ENCODE data around the gene EEF1G. TPM values are rescaled to one million over a fixed set of nuclear protein-coding genes. Genes with fewer than 3 reads are reported as not detected.

EEF1G gene
- polyA plus RNA-seq, 3 donors: 2,197 to 2,450 (median 2,385) TPM

GRCh38 chr11:62544581-62545436, 28.9 kb downstream of the EEF1G start:
- no peak for DNase-seq

GRCh38 chr11:62543680-62544444, 29.8 kb downstream of the EEF1G start:
- DNase-seq: no peak

- no peak for DNase-seq
Measured at GRCh38 chr11:62542750-62543567, 30.7 kb downstream of the EEF1G start.

GRCh38 chr11:62542111-62542745, 31.5 kb downstream of the EEF1G start:
- DNase-seq: no peak

GRCh38 chr11:62540804-62541701, 32.6 kb downstream of the EEF1G start:
- no peak for DNase-seq

GRCh38 chr11:62539238-62539925, 34.3 kb downstream of the EEF1G start:
- no peak for DNase-seq

GRCh38 chr11:62538470-62539237, 35.0 kb downstream of the EEF1G start:
- no peak for DNase-seq

GRCh38 chr11:62536301-62536957, 37.3 kb downstream of the EEF1G start:
- no peak for DNase-seq

- no peak for DNase-seq
Measured at GRCh38 chr11:62535802-62536201, 37.9 kb downstream of the EEF1G start.

GRCh38 chr11:62534779-62535545, 38.7 kb downstream of the EEF1G start:
- no peak for DNase-seq

- DNase-seq: no peak
Measured at GRCh38 chr11:62532096-62532495, 41.6 kb downstream of the EEF1G start.

- no peak for DNase-seq
Measured at GRCh38 chr11:62516736-62517371, 56.8 kb downstream of the EEF1G start.

GRCh38 chr11:62514151-62514550, 59.5 kb downstream of the EEF1G start:
- DNase-seq: no peak

GRCh38 chr11:62513626-62514025, 60.1 kb downstream of the EEF1G start:
- DNase-seq: no peak

GRCh38 chr11:62512961-62513360, 60.7 kb downstream of the EEF1G start:
- DNase-seq: no peak

Measured in renal pelvis (tissue), 4 donors.